H9 (cell line): ENCODE data around the gene CD81. TPM values are rescaled to one million over a fixed set of nuclear protein-coding genes. Genes with fewer than 3 reads are reported as not detected.

ENCODE experiments used
- DNase-seq: peaks from one replicate; pipeline ENCODE4 v3.0.0-alpha.2; 2017
- H2AFZ ChIP-seq: one replicate; pipeline ENCODE4 v1.6.1; 2013; ENCODE audit warnings: mild to moderate bottlenecking, low read length, control low read depth, moderate library complexity
- H2AK5ac ChIP-seq: 2 replicates; pipeline ENCODE4 v1.6.1; 2013; ENCODE audit warnings: low read length, control low read depth, mixed read lengths; ENCODE audit not compliant: insufficient read length
- H2BK120ac ChIP-seq: one replicate; pipeline ENCODE4 v1.6.1; 2013; ENCODE audit warnings: low read depth, mild to moderate bottlenecking, low read length, control low read depth, inconsistent platforms; ENCODE audit not compliant: poor library complexity, severe bottlenecking
- H2BK12ac ChIP-seq: 2 replicates; pipeline ENCODE4 v1.6.1; 2013; ENCODE audit warnings: low read length, control low read depth, mixed read lengths, low read depth; ENCODE audit not compliant: insufficient read length
- H2BK15ac ChIP-seq: 2 replicates; pipeline ENCODE4 v1.6.1; 2013; ENCODE audit warnings: low read depth, low read length, control low read depth
- H2BK20ac ChIP-seq: one replicate; pipeline ENCODE4 v1.6.1; 2013; ENCODE audit warnings: low read depth, mild to moderate bottlenecking, low read length, control low read depth, inconsistent platforms; ENCODE audit not compliant: poor library complexity, severe bottlenecking
- H2BK5ac ChIP-seq: 2 replicates; pipeline ENCODE4 v1.6.1; 2013; ENCODE audit warnings: low read length, control low read depth, mixed read lengths; ENCODE audit not compliant: insufficient read length
- H3K14ac ChIP-seq: 2 replicates; pipeline ENCODE4 v1.6.1; 2013; ENCODE audit warnings: low read length, control low read depth; ENCODE audit not compliant: insufficient read depth
- H3K18ac ChIP-seq: 2 replicates; pipeline ENCODE4 v1.6.1; 2013; ENCODE audit warnings: low read depth, mild to moderate bottlenecking, mixed read lengths, low read length, control low read depth; ENCODE audit not compliant: insufficient read length
- H3K23ac ChIP-seq: 2 replicates; pipeline ENCODE4 v1.6.1; 2013; ENCODE audit warnings: low read length, control low read depth, mixed read lengths, low read depth; ENCODE audit not compliant: insufficient read length
- H3K23me2 ChIP-seq: 2 replicates; pipeline ENCODE4 v1.6.1; 2013; ENCODE audit warnings: low read depth, mild to moderate bottlenecking, mixed read lengths, low read length, control low read depth; ENCODE audit not compliant: insufficient read length, poor library complexity, severe bottlenecking
- H3K27ac ChIP-seq: 2 replicates; pipeline ENCODE4 v1.5.1; 2013; ENCODE audit warnings: low read length, control low read depth, mixed read lengths, low read depth; ENCODE audit not compliant: insufficient read length
- H3K27me3 ChIP-seq: 2 replicates; pipeline ENCODE4 v1.6.1; 2013; ENCODE audit warnings: low read length, control low read depth, inconsistent platforms; ENCODE audit not compliant: insufficient read depth
- H3K4ac ChIP-seq: 2 replicates; pipeline ENCODE4 v1.6.1; 2013; ENCODE audit warnings: low read depth, mild to moderate bottlenecking, control low read depth, inconsistent platforms, low read length, moderate library complexity
- H3K4me1 ChIP-seq: 2 replicates; pipeline ENCODE4 v1.6.1; 2013; ENCODE audit warnings: low read length, control low read depth, inconsistent platforms; ENCODE audit not compliant: insufficient read depth
- H3K4me2 ChIP-seq: 2 replicates; pipeline ENCODE4 v1.6.1; 2013; ENCODE audit warnings: low read length, control low read depth, mixed read lengths; ENCODE audit not compliant: insufficient read length, insufficient read depth
- H3K56ac ChIP-seq: 2 replicates; pipeline ENCODE4 v1.6.1; 2013; ENCODE audit warnings: low read depth, mild to moderate bottlenecking, mixed read lengths, low read length, control low read depth; ENCODE audit not compliant: insufficient read length
- H3K79me1 ChIP-seq: 2 replicates; pipeline ENCODE4 v1.6.1; 2013; ENCODE audit warnings: low read depth, mild to moderate bottlenecking, moderate library complexity, low read length, control low read depth, inconsistent platforms; ENCODE audit not compliant: insufficient read depth, poor library complexity, severe bottlenecking
- H3K79me2 ChIP-seq: 2 replicates; pipeline ENCODE4 v1.6.1; 2013; ENCODE audit warnings: low read length, control low read depth, inconsistent platforms; ENCODE audit not compliant: insufficient read depth
- H3K9ac ChIP-seq: 2 replicates; pipeline ENCODE4 v1.6.1; 2013; ENCODE audit warnings: low read length, control low read depth, mixed read lengths; ENCODE audit not compliant: insufficient read length; ENCODE audit errors: extremely low read depth
- H3K9me3 ChIP-seq: one replicate; pipeline ENCODE4 v1.6.1; 2013; ENCODE audit warnings: low read depth, low read length, inconsistent platforms; ENCODE audit not compliant: control insufficient read depth
- H3T11ph ChIP-seq: one replicate; pipeline ENCODE4 v1.6.1; 2013; ENCODE audit warnings: mild to moderate bottlenecking, low read length, control low read depth, inconsistent platforms
- H4K20me1 ChIP-seq: one replicate; pipeline ENCODE4 v1.6.1; 2013; ENCODE audit not compliant: control insufficient read depth, insufficient read length, insufficient read depth
- H4K5ac ChIP-seq: 2 replicates; pipeline ENCODE4 v1.6.1; 2013; ENCODE audit warnings: low read depth, mild to moderate bottlenecking, mixed read lengths, low read length, control low read depth; ENCODE audit not compliant: insufficient read length
- H4K8ac ChIP-seq: replicated peaks from 2 replicates; pipeline ENCODE4 v1.6.1; 2013; ENCODE audit warnings: low read length, control low read depth, mixed read lengths, low read depth; ENCODE audit not compliant: insufficient read length
- H4K91ac ChIP-seq: 2 replicates; pipeline ENCODE4 v1.6.1; 2013; ENCODE audit warnings: low read depth, mild to moderate bottlenecking, moderate library complexity, mixed read lengths, low read length, control low read depth; ENCODE audit not compliant: insufficient read length
- H3K27ac Mint-ChIP-seq, 3 experiments: 2 replicates in 2 of 3; 3 replicates in 1 of 3; pipeline ENCODE4 v1.8.0; 2020 to 2021; ENCODE audit warnings: mixed read lengths in 3 of 3, mild to moderate bottlenecking in 1 of 3, moderate library complexity in 1 of 3
- H3K27me3 Mint-ChIP-seq: 2 replicates; pipeline ENCODE4 v1.8.0; 2021; ENCODE audit warnings: low read depth, mild to moderate bottlenecking, moderate library complexity, mixed read lengths
- H3K36me3 Mint-ChIP-seq, 3 experiments: 2 replicates in 2 of 3; 3 replicates in 1 of 3; pipeline ENCODE4 v1.8.0; 2020 to 2021; ENCODE audit warnings: low read depth in 3 of 3, mixed read lengths in 3 of 3; ENCODE audit not compliant: insufficient read depth in 1 of 3
- H3K4me1 Mint-ChIP-seq, 2 experiments: 2 replicates each; pipeline ENCODE4 v1.8.0; 2020; ENCODE audit warnings: mixed read lengths in 2 of 2
- H3K4me3 Mint-ChIP-seq, 2 experiments: 2 replicates in 1 of 2; 3 replicates in 1 of 2; pipeline ENCODE4 v1.8.0; 2020 to 2021; ENCODE audit warnings: mild to moderate bottlenecking in 2 of 2, mixed read lengths in 2 of 2, moderate library complexity in 1 of 2
- H3K9me3 Mint-ChIP-seq, 2 experiments: 2 replicates in 1 of 2; 3 replicates in 1 of 2; pipeline ENCODE4 v1.8.0; 2020; ENCODE audit warnings: mild to moderate bottlenecking in 2 of 2, mixed read lengths in 2 of 2, moderate library complexity in 1 of 2
- CTCF ChIP-seq: fragments of 200-600 bp; sonication (generic); conservative IDR thresholded peaks from 3 replicates; pipeline ENCODE4 v1.8.0; 2021; ENCODE audit warnings: antibody characterized with exemption, mild to moderate bottlenecking
- WGBS: extraction: QIAGEN DNeasy Blood & Tissue Kit; methylation state at CpG from one replicate; pipeline ENCODE4 v1.1.7; 2013; ENCODE audit warnings: missing lambda C conversion rate, low lambda C conversion rate, mixed read lengths; ENCODE audit not compliant: insufficient read length; ENCODE audit errors: extremely low coverage; 5-methylcytosine and 5-hydroxymethylcytosine counted together
- total RNA-seq: library from RNA; stranded (reverse); gene quantifications from 2 replicates; pipeline ENCODE4 v1.2.1, GENCODE V29; 2021

The CD81 gene
- total RNA-seq, 1 experiment from 2014 or later = 246 TPM

DNA sequence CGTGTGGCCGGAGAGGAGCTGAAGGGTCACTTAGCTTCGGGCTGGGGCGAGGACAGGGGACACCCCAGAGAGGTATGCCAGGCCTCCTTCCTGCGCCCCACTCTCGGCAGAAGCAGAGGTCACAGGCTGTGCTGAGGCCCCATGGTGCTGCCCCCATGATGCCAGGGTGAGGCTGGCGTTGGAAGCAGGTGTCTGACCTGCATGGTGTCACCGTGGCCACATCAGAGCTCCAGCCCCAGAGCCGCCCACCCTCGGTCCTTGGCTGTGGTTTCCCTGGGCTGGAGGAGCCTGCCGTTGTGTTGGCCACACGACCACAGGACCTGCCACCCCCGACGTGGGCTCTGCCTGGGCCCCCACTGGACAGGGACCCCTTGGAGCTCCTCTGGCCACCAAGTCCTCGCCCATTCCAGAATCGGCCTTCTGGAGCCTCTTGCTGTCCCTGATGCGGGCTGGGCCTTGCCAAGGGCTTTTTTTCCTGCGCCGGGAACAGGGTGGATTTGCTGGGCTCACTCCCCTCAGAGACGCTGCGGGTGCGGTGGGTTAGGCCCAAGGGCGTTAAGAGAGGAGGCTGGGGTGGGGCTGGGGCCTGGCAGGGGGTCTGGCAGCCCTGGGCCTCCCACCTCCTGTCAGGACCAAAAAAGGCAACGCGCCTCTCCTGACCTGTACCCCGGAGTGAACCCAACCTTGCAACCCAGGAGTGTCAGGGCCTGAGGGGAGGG lies 15.3 kb downstream of the CD81 start:
- Histone ChIP-seq H3K9ac (no peak overlapping the region), H4K5ac (no peak overlapping the region), H2BK15ac (no peak overlapping the region), H3K4ac (no peak overlapping the region), H3K79me2 (peaks cover 8% of the 10 kb centered on the region; the same call in 1 of the 2 replicates), H3K79me1 (peaks cover 8% of the 10 kb centered on the region), H3K27me3 (no peaks in the 10 kb centered on the region), H2AK5ac (no peak overlapping the region), H2BK5ac (no peak overlapping the region), H2BK120ac (no peak overlapping the region), H3K23ac (no peak overlapping the region), H3T11ph (no peak overlapping the region), H3K23me2 (no peaks in the 10 kb centered on the region), H4K8ac (no peak overlapping the region), H2BK20ac (no peak overlapping the region), H4K91ac (no peak overlapping the region), H3K4me2 (no peak overlapping the region), H2BK12ac (no peak overlapping the region), H3K27ac (no peak overlapping the region), H3K18ac (no peak overlapping the region), H3K56ac (no peak overlapping the region), H3K14ac (no peak overlapping the region; the same call in 1 of the 2 replicates), H4K20me1 (peaks cover 3% of the 10 kb centered on the region), H2AFZ (no peak overlapping the region), H3K9me3 (no peaks in the 10 kb centered on the region), H3K4me1 (no peaks in the 10 kb centered on the region; the same call in 1 of the 2 replicates)
- Mint-ChIP-seq H3K36me3 (peaks cover 4 to 15% (median 14%) of the 10 kb centered on the region in 3 experiments), H3K9me3 (no peaks in the 10 kb centered on the region), H3K4me1 (peaks cover 16 to 19% of the 10 kb centered on the region in 2 experiments), H3K4me3 (no peak overlapping the region), H3K27me3 (no peaks in the 10 kb centered on the region), H3K27ac (no peak overlapping the region)
- no peak for TF ChIP-seq CTCF
- no peak for DNase-seq
- no CpG with 5 or more reads among the region's 26 CpGs for WGBS
